Esophagus (tissue), 2 donors: ENCODE measurements around the gene SLC43A2. TPM values are rescaled to one million over a fixed set of nuclear protein-coding genes. Genes with fewer than 3 reads are reported as not detected.

Source experiments
- H3K27ac ChIP-seq, 2 donors: one replicate each; pipeline ENCODE4 v1.5.1; 2013; ENCODE audit warnings: low read depth in 2 of 2, mild to moderate bottlenecking in 2 of 2, inconsistent platforms in 1 of 2, low read length in 1 of 2, moderate library complexity in 1 of 2
- H3K27me3 ChIP-seq, 2 donors: one replicate each; pipeline ENCODE4 v1.6.1; 2013; ENCODE audit warnings: low read length in 2 of 2, control low read depth in 1 of 2, mild to moderate bottlenecking in 1 of 2; ENCODE audit not compliant: insufficient read depth in 2 of 2, control insufficient read depth in 1 of 2
- H3K36me3 ChIP-seq, 2 donors: one replicate each; pipeline ENCODE4 v1.6.1; 2013; ENCODE audit warnings: low read length in 1 of 2; ENCODE audit not compliant: control insufficient read depth in 2 of 2, insufficient read depth in 2 of 2
- H3K4me1 ChIP-seq, 2 donors: one replicate each; pipeline ENCODE4 v1.6.1; 2013; ENCODE audit warnings: low read length in 1 of 2; ENCODE audit not compliant: control insufficient read depth in 2 of 2, insufficient read depth in 2 of 2
- H3K4me3 ChIP-seq, 2 donors: one replicate each; pipeline ENCODE4 v1.5.1; 2013; ENCODE audit warnings: low read length in 2 of 2, mild to moderate bottlenecking in 2 of 2, low read depth in 1 of 2, moderate library complexity in 1 of 2
- H3K9me3 ChIP-seq, 2 donors: one replicate each; pipeline ENCODE4 v1.6.1; 2013; ENCODE audit warnings: mild to moderate bottlenecking in 2 of 2, low read depth in 1 of 2, low read length in 1 of 2, moderate library complexity in 1 of 2; ENCODE audit not compliant: control insufficient read depth in 2 of 2, insufficient read depth in 1 of 2
- WGBS, 2 donors: extraction: QIAGEN DNeasy Blood & Tissue Kit; methylation state at CpG; one replicate each; pipeline ENCODE4 v1.1.7; 2013; 5-methylcytosine and 5-hydroxymethylcytosine counted together
- polyA plus RNA-seq, 2 donors: library from polyadenylated mRNA; stranded (reverse); fragments of 200-250 nt; gene quantifications; one replicate each; pipeline ENCODE4 v1.2.3, GENCODE V29; 2013
- donor health status: healthy with polysubstance abuse.
- donor health status: Bipolar disorder and iron deficiency.

Gene SLC43A2
- polyA plus RNA-seq, 2 donors, result 2.1 to 2.2 TPM

GRCh38 chr17:1560101-1560857 lies 68.4 kb downstream of the SLC43A2 start:
- H3K27ac ChIP-seq, result peak overlapping the region; percentile 75 to 94
- H3K9me3 ChIP-seq, result no peaks in the 10 kb centered on the region
- H3K4me3 ChIP-seq, result peak overlapping the region; percentile 3 to 13
- H3K4me1 ChIP-seq, result peaks cover 9 to 37% of the 10 kb centered on the region in 2 donors
- no peaks in the 10 kb centered on the region for H3K27me3 ChIP-seq
- 46 to 47% methylated on average over 22 of the region's 22 CpGs for WGBS, 2 donors
- H3K36me3 ChIP-seq, result no peaks in the 10 kb centered on the region

DNA sequence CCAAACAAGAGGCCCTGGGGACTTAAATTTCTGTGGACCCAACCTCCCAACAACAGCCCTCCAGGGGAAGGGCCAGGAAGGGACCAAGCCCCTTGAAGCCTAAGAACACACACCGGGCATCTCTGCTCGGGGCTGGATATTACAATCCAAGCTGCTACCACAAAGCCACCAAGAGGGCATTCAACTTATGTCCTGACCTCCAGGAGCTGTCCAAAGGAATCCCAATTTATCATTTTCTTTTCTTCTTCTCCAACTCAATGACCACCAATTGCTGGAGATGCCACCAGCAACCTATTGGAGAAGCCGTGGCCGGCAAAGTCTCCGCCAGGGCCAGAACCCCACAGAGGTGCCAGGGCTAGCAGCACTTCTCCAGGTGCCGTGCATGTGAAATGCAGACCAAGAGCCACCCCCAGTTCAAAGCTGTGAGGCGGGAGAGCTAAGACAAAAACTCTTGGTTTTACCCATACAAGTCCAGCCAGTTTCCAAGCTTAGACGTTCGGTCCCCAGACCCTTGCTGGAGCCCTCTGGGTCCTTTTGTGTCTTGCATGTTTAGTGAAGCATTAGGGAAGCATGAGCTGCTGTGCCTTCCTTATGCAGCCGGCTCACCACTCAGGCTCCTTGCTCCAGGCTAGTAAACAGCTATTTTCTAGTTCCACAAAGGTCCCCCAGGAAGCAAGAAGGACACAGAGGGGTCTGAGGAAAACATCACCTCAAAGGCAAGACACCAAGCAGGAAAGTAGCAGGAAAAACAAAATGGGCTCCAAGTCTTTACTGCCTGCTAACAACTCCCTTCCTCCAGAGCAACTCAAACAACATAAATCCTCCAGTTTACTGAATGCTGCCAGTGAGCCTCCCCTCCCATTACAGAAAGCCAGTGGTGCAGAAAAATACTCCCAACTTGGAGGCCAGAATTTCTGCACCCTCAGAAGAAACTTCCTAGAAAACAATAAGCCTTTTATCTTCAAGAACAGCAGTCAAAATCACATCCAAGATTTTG lies 69.3 kb downstream of the SLC43A2 start:
- Histone ChIP-seq H3K27me3 (no peaks in the 10 kb centered on the region), H3K4me1 (peaks cover 9 to 44% of the 10 kb centered on the region in 2 donors), H3K4me3 (peak overlapping the region in 1 of 2 donors; percentile 13), H3K27ac (peak overlapping the region; percentile 75 to 84), H3K9me3 (no peaks in the 10 kb centered on the region), H3K36me3 (no peaks in the 10 kb centered on the region)
- WGBS, 2 donors, result 64 to 70% methylated on average over 10 of the region's 10 CpGs

GRCh38 chr17:1558401-1558800 lies 70.2 kb downstream of the SLC43A2 start:
- Histone ChIP-seq H3K4me1 (peaks cover 9 to 50% of the 10 kb centered on the region in 2 donors), H3K36me3 (no peaks in the 10 kb centered on the region), H3K27me3 (no peaks in the 10 kb centered on the region), H3K9me3 (no peaks in the 10 kb centered on the region), H3K4me3 (no peak overlapping the region), H3K27ac (peak overlapping the region; percentile 92 to 96)
- 58 to 66% methylated on average over 3 of the region's 3 CpGs for WGBS, 2 donors

GRCh38 chr17:1557355-1558095 lies 71.1 kb downstream of the SLC43A2 start:
- H3K4me3 ChIP-seq, result no peak overlapping the region
- H3K9me3 ChIP-seq, result no peaks in the 10 kb centered on the region
- H3K27ac ChIP-seq, result peak overlapping the region; percentile 92 to 96
- H3K36me3 ChIP-seq, result peaks cover 0 to 3% of the 10 kb centered on the region in 2 donors
- peaks cover 9 to 50% of the 10 kb centered on the region in 2 donors for H3K4me1 ChIP-seq
- H3K27me3 ChIP-seq, result no peaks in the 10 kb centered on the region
- 48 to 66% methylated on average over 21 to 22 of the region's 22 CpGs for WGBS, 2 donors

DNA sequence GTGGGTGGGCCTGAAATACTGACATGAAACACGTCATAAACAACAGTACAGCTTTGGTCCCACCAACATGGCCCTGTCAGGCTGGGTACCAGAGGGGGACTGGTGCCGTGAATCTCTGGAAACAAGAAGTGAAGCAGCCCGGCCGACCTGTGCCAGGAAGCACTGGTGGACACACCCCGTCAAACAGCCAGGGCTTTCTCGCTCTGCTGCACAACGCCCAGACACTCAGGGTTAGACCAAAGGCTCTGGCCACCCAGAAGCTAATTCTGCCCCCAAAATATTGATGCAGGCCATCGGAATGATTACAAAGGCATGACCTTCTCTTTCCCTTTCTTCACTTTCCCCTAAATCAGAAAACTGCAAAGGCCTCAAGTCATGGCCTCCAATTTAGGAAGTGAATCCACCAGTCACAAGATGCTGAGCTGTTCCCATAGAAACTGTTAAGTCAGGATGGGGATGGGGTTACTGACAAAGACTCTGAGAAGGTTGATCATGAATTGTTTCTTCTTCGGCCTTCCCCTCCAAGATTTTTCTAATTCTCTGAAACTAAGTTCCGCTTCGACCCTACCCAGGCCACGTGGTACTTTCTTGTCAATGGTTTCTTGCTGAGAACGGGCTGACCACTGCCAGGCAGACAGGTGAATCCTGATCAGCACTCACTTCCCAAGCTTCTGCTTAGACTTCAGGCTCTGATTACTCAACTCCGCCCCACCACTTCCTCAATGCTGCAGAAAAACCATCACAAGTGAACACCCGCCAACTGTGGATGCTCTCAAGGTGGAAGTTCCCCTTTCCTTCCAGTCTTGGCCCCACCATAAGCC lies 72.8 kb downstream of the SLC43A2 start:
- H3K36me3 ChIP-seq, result peaks cover 5 to 11% of the 10 kb centered on the region in 2 donors
- H3K4me1 ChIP-seq, result peaks cover 9 to 42% of the 10 kb centered on the region in 2 donors
- peak overlapping the region; percentile 60 to 86 for H3K27ac ChIP-seq
- H3K27me3 ChIP-seq, result no peaks in the 10 kb centered on the region
- WGBS, 2 donors, result 53 to 58% methylated on average over 15 of the region's 15 CpGs
- no peak overlapping the region for H3K4me3 ChIP-seq
- H3K9me3 ChIP-seq, result no peaks in the 10 kb centered on the region

GRCh38 chr17:1554751-1555540 lies 73.7 kb downstream of the SLC43A2 start:
- Histone ChIP-seq H3K27me3 (no peaks in the 10 kb centered on the region), H3K4me3 (no peak overlapping the region), H3K9me3 (no peaks in the 10 kb centered on the region), H3K36me3 (peaks cover 5 to 16% of the 10 kb centered on the region in 2 donors), H3K4me1 (peaks cover 6 to 39% of the 10 kb centered on the region in 2 donors), H3K27ac (peak overlapping the region; percentile 60 to 86)
- WGBS, 2 donors, result 44 to 47% methylated on average over 9 of the region's 9 CpGs

DNA sequence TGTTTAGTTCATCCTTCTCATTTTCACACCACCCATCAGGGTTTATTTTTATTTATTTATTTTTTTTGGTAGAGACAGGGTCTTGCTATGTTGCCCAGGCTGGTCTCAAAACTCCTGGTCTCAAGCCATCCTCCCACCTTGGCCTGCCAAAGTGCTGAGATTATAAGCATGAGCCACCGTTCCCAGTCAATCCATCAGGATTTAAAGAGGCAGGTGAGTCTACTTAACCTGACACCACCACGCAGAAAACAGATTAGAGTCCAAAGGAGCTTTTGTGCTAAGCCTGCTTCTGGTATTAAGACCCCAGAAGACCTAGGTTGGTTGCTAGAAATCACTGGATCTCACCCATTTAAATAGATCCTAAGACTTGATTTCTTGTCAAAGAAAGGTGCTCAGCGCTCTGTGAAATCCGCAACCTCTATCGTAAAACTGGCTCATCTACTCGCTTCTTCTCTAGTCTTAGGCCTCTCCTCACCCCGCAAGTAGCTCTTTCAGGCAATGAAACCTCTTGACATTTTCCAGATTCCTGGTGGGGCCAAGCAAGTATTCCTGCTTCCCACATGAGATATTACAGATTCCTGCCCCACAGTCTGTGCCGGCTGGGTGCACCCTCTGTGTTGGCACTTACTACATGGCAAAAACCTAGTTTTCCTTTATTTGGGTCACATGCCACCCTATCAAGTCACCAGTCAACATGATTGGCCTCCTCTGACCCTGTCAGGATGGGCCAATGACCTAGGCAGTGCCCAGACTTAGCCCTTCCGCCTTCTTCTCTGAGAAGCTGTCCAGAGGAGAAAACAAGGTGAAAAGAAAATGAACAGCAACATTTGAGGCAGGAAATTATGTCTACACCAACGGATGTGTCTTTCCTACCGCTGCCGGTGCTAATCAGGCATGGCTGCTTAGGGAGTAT lies 75.0 kb downstream of the SLC43A2 start:
- Histone ChIP-seq H3K4me3 (no peak overlapping the region), H3K36me3 (peaks cover 6 to 16% of the 10 kb centered on the region in 2 donors), H3K27ac (no peak overlapping the region), H3K27me3 (no peaks in the 10 kb centered on the region), H3K4me1 (peaks cover 6 to 36% of the 10 kb centered on the region in 2 donors), H3K9me3 (no peaks in the 10 kb centered on the region)
- WGBS, 2 donors, result 78 to 87% methylated on average over 12 of the region's 12 CpGs
